H1 (cell line): ENCODE results near the gene GPRIN1. TPM values are rescaled to one million over a fixed set of nuclear protein-coding genes. Genes with fewer than 3 reads are reported as not detected.

Source experiments
- ASH2L ChIP-seq: fragments of 200-600, 300-600 bp; sonication (generic); IDR thresholded peaks from one replicate; pipeline ENCODE4 v1.7.1; 2017; ENCODE audit warnings: low read length
- BACH1 ChIP-seq: IDR thresholded peaks from 2 replicates; pipeline ENCODE4 v1.6.1; 2012; ENCODE audit warnings: low read length, improper control_type of control experiment
- FOSL1 ChIP-seq: IDR thresholded peaks from 2 replicates; pipeline ENCODE4 v1.6.1; 2011; ENCODE audit warnings: mild to moderate bottlenecking, low read depth, low read length, moderate library complexity; ENCODE audit not compliant: insufficient read depth
- MAFK ChIP-seq: IDR thresholded peaks from 2 replicates; pipeline ENCODE4 v1.6.1; 2012; ENCODE audit warnings: low read depth, mild to moderate bottlenecking, improper control_type of control experiment, low read length
- NANOG ChIP-seq: IDR thresholded peaks from 2 replicates; pipeline ENCODE4 v1.6.1; 2011; ENCODE audit warnings: low read length, low read depth, mild to moderate bottlenecking, inconsistent platforms; ENCODE audit not compliant: insufficient read depth, poor library complexity, severe bottlenecking
- SIRT6 ChIP-seq: IDR thresholded peaks from one replicate; pipeline ENCODE4 v1.7.1; 2012; ENCODE audit warnings: low read length, inconsistent platforms
- SP2 ChIP-seq: IDR thresholded peaks from 2 replicates; pipeline ENCODE4 v1.6.1; 2012; ENCODE audit warnings: mild to moderate bottlenecking, low read length, inconsistent platforms
- polyA plus RNA-seq, 7 experiments: library from polyadenylated mRNA; depleted of rRNA in 3 of 7; stranded (reverse) in 5 of 7; unstranded in 2 of 7; fragments of >200 nt in 5 of 7; fragments of 200-250 nt in 2 of 7; gene quantifications; 1 replicate in 5 of 7; 2 replicates in 1 of 7; 4 replicates in 1 of 7; pipeline versions ENCODE4 v1.2.1 to v1.2.3, GENCODE V29; 2011 to 2013; ENCODE audit warnings: missing spikeins in 2 of 7, mixed read lengths in 2 of 7
- total RNA-seq: library from RNA; stranded (reverse); fragmentation: NEBNext Ultra II Directional; extraction: Animal tissue kit (Norgen Biotek cat#: 25700); gene quantifications from 2 replicates; pipeline ENCODE4 v1.2.1, GENCODE V29; 2021
- TF ChIP-seq, protein P1 (sequence below): fragments of 300-600 bp; sonication (generic); IDR thresholded peaks from 2 replicates; pipeline ENCODE4 v1.7.1; 2012; ENCODE audit warnings: low read length, moderate library complexity, mild to moderate bottlenecking, inconsistent platforms; ENCODE audit not compliant: insufficient replicate concordance

Gene GPRIN1
- total and polyA plus RNA-seq, 2 of the 8 experiments (the other 6 are each of a cell fraction or from before 2014, with no cell fraction given): 3.3 to 12.0 TPM

DNA sequence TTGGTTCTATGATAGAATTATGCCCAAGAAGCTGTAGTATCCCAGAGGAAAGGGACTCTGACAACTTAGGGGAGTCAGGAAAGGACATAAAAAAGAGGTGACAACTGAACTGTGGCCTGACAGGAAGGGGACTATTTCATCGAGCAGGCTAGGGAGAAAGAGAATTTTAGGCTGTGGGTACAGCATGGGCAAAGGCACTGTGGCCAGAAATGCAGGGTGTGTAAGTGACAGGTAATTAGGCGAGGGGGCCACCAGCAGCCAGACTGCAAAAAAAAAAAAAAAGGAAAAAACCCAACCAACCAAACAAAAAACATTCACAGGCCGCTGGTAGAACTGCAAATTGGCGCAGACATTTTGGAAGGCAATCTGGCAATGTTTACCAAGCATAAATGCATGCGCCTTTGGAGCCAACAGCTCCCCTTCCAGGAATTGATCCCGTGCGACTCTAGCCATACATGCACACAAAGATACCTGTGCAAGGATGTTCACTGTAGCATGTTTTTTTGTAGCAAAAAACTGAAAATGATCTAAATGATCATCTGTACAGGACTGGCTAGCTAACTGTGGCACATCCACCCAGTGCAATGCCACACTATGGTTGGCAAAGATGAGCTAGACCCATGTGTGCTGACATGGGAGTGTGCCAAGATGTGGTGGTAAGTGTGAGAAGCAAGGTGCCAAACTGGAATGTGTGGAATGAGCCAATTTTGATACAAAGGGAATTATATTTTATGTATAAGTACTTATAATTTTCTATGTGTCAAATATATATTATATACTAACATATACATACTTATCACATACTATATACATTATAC is 21.6 kb upstream of the GPRIN1 start (continued):
- TF ChIP-seq, protein P1, sequence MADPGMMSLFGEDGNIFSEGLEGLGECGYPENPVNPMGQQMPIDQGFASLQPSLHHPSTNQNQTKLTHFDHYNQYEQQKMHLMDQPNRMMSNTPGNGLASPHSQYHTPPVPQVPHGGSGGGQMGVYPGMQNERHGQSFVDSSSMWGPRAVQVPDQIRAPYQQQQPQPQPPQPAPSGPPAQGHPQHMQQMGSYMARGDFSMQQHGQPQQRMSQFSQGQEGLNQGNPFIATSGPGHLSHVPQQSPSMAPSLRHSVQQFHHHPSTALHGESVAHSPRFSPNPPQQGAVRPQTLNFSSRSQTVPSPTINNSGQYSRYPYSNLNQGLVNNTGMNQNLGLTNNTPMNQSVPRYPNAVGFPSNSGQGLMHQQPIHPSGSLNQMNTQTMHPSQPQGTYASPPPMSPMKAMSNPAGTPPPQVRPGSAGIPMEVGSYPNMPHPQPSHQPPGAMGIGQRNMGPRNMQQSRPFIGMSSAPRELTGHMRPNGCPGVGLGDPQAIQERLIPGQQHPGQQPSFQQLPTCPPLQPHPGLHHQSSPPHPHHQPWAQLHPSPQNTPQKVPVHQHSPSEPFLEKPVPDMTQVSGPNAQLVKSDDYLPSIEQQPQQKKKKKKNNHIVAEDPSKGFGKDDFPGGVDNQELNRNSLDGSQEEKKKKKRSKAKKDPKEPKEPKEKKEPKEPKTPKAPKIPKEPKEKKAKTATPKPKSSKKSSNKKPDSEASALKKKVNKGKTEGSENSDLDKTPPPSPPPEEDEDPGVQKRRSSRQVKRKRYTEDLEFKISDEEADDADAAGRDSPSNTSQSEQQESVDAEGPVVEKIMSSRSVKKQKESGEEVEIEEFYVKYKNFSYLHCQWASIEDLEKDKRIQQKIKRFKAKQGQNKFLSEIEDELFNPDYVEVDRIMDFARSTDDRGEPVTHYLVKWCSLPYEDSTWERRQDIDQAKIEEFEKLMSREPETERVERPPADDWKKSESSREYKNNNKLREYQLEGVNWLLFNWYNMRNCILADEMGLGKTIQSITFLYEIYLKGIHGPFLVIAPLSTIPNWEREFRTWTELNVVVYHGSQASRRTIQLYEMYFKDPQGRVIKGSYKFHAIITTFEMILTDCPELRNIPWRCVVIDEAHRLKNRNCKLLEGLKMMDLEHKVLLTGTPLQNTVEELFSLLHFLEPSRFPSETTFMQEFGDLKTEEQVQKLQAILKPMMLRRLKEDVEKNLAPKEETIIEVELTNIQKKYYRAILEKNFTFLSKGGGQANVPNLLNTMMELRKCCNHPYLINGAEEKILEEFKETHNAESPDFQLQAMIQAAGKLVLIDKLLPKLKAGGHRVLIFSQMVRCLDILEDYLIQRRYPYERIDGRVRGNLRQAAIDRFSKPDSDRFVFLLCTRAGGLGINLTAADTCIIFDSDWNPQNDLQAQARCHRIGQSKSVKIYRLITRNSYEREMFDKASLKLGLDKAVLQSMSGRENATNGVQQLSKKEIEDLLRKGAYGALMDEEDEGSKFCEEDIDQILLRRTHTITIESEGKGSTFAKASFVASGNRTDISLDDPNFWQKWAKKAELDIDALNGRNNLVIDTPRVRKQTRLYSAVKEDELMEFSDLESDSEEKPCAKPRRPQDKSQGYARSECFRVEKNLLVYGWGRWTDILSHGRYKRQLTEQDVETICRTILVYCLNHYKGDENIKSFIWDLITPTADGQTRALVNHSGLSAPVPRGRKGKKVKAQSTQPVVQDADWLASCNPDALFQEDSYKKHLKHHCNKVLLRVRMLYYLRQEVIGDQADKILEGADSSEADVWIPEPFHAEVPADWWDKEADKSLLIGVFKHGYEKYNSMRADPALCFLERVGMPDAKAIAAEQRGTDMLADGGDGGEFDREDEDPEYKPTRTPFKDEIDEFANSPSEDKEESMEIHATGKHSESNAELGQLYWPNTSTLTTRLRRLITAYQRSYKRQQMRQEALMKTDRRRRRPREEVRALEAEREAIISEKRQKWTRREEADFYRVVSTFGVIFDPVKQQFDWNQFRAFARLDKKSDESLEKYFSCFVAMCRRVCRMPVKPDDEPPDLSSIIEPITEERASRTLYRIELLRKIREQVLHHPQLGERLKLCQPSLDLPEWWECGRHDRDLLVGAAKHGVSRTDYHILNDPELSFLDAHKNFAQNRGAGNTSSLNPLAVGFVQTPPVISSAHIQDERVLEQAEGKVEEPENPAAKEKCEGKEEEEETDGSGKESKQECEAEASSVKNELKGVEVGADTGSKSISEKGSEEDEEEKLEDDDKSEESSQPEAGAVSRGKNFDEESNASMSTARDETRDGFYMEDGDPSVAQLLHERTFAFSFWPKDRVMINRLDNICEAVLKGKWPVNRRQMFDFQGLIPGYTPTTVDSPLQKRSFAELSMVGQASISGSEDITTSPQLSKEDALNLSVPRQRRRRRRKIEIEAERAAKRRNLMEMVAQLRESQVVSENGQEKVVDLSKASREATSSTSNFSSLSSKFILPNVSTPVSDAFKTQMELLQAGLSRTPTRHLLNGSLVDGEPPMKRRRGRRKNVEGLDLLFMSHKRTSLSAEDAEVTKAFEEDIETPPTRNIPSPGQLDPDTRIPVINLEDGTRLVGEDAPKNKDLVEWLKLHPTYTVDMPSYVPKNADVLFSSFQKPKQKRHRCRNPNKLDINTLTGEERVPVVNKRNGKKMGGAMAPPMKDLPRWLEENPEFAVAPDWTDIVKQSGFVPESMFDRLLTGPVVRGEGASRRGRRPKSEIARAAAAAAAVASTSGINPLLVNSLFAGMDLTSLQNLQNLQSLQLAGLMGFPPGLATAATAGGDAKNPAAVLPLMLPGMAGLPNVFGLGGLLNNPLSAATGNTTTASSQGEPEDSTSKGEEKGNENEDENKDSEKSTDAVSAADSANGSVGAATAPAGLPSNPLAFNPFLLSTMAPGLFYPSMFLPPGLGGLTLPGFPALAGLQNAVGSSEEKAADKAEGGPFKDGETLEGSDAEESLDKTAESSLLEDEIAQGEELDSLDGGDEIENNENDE: no peak
- TF ChIP-seq NANOG (no peak), MAFK (no peak), BACH1 (no peak), FOSL1 (no peak), ASH2L (no peak), SIRT6 (no peak), SP2 (no peak)
